ENCODE results near the gene CACYBP. TPM values are rescaled to one million over a fixed set of nuclear protein-coding genes. Genes with fewer than 3 reads are reported as not detected.

Gene CACYBP
- total RNA-seq, 4 donors from 2014 or later = 65.9 to 104 (median 83.4) TPM

DNA sequence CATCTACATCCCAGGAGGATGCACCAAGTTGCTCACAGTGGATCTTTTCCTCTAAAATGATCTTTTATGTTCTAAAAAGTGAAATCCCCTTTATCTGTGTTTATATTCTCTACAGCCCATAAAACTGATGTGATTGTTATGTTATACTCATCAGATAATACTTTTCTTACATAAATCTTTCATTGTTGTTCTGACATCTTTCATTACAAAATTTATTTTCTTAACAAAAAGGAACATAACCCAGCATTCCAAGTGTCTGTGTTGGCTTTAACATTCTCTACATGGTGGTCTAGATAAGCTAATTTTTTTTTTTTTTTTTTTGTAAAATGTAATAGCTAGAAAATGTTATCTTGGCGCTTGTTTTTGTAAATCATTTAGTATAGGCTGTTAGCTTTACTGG is 8.3 kb upstream of the CACYBP start:
- H3K36me3 ChIP-seq = no peaks in the 10 kb centered on the region
- H3K9me3 ChIP-seq = no peaks in the 10 kb centered on the region
- intact Hi-C loops (cut with DNase I; ENCODE audit: low total_unique reads) = no loop called here
- H3K27me3 ChIP-seq = no peaks in the 10 kb centered on the region
- no peak for DNase-seq
- no peak overlapping the region for H3K4me3 ChIP-seq
- TF ChIP-seq, protein P1, sequence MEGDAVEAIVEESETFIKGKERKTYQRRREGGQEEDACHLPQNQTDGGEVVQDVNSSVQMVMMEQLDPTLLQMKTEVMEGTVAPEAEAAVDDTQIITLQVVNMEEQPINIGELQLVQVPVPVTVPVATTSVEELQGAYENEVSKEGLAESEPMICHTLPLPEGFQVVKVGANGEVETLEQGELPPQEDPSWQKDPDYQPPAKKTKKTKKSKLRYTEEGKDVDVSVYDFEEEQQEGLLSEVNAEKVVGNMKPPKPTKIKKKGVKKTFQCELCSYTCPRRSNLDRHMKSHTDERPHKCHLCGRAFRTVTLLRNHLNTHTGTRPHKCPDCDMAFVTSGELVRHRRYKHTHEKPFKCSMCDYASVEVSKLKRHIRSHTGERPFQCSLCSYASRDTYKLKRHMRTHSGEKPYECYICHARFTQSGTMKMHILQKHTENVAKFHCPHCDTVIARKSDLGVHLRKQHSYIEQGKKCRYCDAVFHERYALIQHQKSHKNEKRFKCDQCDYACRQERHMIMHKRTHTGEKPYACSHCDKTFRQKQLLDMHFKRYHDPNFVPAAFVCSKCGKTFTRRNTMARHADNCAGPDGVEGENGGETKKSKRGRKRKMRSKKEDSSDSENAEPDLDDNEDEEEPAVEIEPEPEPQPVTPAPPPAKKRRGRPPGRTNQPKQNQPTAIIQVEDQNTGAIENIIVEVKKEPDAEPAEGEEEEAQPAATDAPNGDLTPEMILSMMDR (IDR thresholded peaks at IDR 0.05) = no peak
- TF ChIP-seq POLR2A (IDR thresholded peaks at IDR 0.05) = no peak
- H3K27ac ChIP-seq = peak overlapping the region; percentile 85 to 96
- no peaks in the 10 kb centered on the region for H3K4me1 ChIP-seq

- no peak for TF ChIP-seq POLR2A (IDR thresholded peaks at IDR 0.05)
- TF ChIP-seq, protein P1 (IDR thresholded peaks at IDR 0.05) = no peak
- intact Hi-C loops (cut with DNase I; ENCODE audit: low total_unique reads) = no loop called here
- no peak for DNase-seq
- Histone ChIP-seq H3K27me3 (no peaks in the 10 kb centered on the region), H3K9me3 (no peaks in the 10 kb centered on the region), H3K4me1 (no peaks in the 10 kb centered on the region), H3K27ac (no peak overlapping the region), H3K36me3 (no peaks in the 10 kb centered on the region), H3K4me3 (no peak overlapping the region)
These were observed 4.6 kb upstream of the CACYBP start for GRCh38 chr1:174995121-174995520.

DNA sequence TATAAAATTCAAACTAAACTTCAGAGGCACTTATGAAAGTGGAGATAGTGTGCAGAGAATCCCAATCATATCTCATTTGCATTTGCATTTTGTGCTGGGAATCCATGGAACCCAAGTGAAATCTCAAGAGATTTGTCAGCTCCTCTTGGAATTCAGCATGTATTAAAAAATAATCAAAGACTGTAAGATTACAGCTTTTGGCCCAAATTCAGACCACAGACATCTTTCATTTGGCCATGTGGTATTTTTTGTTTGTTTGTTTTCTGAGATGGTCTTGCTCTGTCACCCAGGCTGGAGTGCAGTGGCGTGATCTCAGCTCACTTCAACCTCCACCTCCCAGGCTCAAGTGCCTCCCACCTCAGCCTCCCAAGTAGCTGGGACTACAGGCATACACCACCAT is 3.8 kb upstream of the CACYBP start:
- intact Hi-C loops (cut with DNase I; ENCODE audit: low total_unique reads) = no loop called here
- Histone ChIP-seq H3K27ac (no peak overlapping the region), H3K4me1 (no peaks in the 10 kb centered on the region), H3K27me3 (no peaks in the 10 kb centered on the region), H3K9me3 (no peaks in the 10 kb centered on the region), H3K36me3 (no peaks in the 10 kb centered on the region), H3K4me3 (no peak overlapping the region)
- TF ChIP-seq, protein P1 (IDR thresholded peaks at IDR 0.05) = no peak
- TF ChIP-seq POLR2A (IDR thresholded peaks at IDR 0.05) = no peak
- DNase-seq = no peak

- Histone ChIP-seq H3K36me3 (no peaks in the 10 kb centered on the region), H3K4me3 (no peak overlapping the region), H3K9me3 (no peaks in the 10 kb centered on the region), H3K27ac (no peak overlapping the region), H3K27me3 (no peaks in the 10 kb centered on the region), H3K4me1 (no peaks in the 10 kb centered on the region)
- DNase-seq = no peak
- no peak for TF ChIP-seq POLR2A (IDR thresholded peaks at IDR 0.05)
- TF ChIP-seq, protein P1 (IDR thresholded peaks at IDR 0.05) = no peak
- intact Hi-C loops (cut with DNase I; ENCODE audit: low total_unique reads) = no loop called here
These were observed 3.3 kb upstream of the CACYBP start for GRCh38 chr1:174996476-174996875.

DNA sequence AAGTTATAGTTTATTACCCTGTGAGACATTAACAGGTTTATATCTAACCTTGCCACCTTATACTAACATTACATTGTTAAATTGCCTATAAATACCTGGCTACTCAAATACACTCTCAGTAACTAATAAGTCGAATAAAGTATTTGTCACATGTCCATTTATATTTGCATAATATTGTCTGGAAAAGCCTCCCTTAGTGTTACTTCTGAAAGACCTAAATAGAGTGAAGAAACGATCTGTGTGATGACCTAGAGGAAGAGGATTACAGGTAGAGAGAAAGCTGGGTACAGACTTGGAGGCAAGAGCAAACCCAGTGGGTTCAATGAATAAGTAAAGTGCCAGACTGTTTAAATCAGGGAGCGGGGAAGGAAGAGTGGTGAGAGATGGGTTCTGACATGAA is 2.7 kb upstream of the CACYBP start:
- peaks cover 0 to 3% of the 10 kb centered on the region in 2 donors for H3K4me1 ChIP-seq
- H3K27me3 ChIP-seq = no peaks in the 10 kb centered on the region
- intact Hi-C loops (cut with DNase I; ENCODE audit: low total_unique reads) = no loop called here
- no peak for DNase-seq
- no peak overlapping the region for H3K27ac ChIP-seq
- H3K36me3 ChIP-seq = no peaks in the 10 kb centered on the region
- no peak overlapping the region for H3K4me3 ChIP-seq
- no peaks in the 10 kb centered on the region for H3K9me3 ChIP-seq
- TF ChIP-seq, protein P1 (IDR thresholded peaks at IDR 0.05) = no peak
- no peak for TF ChIP-seq POLR2A (IDR thresholded peaks at IDR 0.05)
